NCI-H2107 treated with DMSO at 0.1 percent for 48 hours (cell line): ENCODE results near the gene LCOR.
A peak's percentile ranks its signal among the peaks of the same experiment; 100 is the strongest.

ENCODE experiments used
- DNase-seq: peaks from one replicate; lab custom pipeline; 2025; ENCODE audit not compliant: unreplicated experiment; lab: John Stamatoyannopoulos, UW

Gene LCOR

DNA sequence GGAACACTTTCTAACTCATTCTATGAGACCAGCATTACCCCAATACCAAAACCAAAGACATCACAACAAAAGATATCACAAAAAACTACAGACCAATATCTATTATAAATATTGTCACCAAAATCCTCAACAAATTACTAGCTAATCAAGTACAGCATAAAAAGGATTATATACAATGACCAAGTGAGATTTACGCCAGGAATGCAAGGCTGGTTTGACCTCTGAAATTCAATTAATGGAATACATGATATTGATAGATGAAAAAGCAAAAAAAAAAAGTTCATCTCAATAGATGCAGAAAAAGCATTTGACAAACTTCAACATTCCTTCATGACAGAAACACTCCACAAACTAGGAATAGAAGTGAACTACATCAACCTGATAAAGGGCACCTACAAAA is 175.3 kb downstream of the LCOR start:
- no peak for DNase-seq

DNA sequence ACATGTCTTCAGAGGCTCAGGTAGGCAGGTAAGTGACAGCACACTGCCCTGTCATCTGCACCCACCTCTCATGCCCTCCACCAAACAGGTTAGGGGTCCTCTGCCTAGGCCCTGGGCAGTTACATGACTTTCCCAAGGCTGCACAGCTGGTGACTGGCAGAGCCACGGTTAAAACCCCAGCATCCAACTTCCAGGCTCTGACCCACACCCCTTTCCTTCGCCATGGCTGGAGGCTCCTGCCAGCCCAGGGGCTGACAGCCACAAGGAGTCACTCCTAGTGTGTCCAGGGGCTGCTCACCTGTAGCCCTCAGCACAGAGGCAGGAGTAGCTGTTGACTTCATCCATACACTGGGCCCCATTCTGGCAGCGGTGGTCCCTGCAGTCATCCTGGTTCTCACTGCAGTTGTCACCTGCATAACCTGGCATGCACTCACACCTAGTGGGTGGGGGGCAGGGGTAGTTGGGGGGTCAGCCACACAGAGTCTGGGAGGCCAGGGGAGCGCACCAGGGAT is 178.7 kb downstream of the LCOR start:
- DNase-seq = no peak

DNA sequence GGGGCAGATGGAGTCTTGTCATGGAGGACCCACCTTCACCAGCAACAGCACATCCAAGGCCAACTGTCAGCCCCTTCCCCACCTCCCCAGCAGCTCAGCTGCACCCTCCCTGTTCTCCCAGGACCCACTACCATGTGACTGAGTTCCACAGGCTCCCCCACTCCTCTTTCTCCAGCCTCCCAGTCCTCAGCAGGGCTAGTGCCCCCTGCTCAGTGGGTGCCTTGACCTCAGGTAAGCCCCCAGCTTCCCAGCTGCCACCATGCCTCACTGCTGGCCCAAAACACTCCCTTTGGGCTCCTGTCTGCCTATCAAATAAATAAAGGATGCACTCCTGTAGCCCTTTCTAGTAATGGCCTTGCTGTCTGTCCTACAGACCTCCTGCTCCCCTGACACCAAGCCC is 179.3 kb downstream of the LCOR start:
- DNase-seq = no peak

DNA sequence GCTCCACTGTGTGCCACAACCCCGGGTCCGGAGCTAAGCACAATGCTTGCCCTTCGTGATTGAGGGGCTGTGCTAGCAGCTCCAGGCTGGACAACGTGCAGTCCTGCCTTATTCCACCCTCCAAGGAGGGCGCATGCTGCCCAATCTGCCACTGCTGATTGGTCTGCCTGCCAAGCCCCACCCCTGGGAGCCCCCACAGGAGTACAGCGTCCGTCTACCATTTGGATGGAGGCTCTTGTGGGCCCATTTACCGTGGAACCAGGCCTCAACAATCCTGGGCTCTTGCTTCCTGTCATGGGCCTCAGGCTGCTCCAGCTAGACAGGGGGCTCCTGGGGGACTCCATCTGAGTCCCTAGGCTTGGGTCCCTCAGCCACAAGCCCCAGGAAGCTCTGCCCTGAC is 180.4 kb downstream of the LCOR start:
- no peak for DNase-seq

DNA sequence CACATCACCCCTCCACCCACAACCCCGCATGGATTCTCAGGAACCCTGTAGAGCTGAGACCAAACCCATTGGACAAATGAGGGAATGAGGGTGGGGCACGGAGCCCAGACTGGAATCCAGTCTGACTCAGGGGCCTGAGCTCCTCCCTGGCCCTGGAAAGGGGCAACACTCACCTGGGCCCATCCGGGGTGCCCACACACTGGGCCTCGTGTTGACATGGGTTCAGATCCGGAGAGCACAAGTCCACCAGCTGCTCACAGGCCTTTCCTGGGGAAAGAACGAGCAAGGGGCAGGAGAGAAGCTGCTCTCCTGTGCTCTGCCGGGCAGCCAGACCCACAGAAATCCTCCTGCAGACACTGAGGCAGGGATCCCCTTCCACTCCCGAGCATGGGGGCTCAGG is 181.5 kb downstream of the LCOR start:
- DNase-seq = no peak

DNA sequence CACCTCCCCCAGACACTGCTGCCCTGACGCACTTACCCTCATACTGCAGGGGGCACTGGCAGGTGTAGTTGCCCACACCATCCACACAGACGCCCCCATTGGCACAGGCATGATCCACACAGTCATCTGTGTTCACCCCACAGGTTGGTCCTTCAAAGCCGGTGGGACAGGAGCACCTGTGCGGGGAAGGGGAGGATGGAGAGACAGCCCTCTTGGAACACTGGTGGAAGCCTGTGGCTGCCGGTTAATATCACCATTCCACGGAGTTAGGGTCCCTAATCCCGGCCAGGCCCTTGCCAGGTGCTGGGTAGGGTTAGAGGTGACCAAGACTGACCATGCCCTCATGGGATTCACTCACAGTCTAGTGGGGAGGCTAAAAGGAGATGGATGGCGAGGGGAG is 181.9 kb downstream of the LCOR start:
- DNase-seq = no peak

DNA sequence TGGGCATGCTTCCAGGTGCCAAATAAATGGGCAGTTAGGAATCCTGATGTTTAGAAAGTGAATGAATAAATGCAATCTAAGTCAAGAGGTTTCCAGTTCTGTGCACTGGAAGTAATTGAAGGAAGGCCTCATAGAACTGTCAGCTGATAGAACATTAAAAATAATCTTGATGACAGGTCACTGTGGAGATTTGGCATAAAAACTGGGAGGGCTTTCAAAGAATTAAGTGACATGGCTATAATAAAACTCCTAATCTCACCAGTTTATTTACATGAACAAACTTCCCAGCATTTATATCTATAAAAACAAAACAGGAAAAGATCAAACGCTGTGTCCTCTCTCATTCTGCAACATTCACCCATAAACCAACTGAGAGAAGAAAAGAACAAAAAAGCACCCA is 183.1 kb downstream of the LCOR start:
- DNase-seq = no peak

DNA sequence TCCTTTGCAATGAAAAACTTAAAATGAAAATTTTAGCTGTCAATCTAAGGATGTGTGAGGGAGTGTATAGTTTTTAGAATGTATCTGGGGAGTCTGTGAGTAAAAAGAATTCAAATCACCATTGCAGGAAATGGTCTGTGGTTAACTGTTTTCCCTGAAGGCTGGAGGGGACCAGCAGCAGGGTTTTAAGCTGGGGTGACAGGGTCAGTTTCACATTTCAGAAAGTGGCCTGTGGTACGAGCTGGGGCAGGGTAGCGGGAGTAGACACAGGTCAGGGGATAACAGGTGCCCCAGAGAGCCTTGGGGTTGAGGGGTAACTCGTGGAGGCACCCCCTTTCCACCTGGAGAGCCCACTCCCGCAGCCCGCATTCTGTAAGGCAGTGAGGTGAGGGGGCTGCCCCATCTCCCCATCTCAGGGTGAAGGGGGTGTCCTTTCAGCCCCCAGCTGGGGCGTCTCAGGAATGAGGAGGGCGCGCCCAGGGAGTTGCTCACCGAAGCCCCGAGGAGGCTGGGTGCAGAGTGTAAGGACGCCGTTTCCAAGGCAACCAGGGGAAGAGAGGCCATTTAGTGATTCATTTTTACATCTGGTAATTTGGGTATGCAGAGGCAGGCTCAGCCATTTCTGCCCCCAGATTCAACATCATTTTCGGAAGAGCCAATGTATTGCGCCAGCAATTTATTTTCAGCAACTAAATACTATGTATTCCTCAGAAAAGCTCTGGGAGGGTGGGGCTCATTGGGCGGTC is 184.8 kb downstream of the LCOR start:
- no peak for DNase-seq

DNA sequence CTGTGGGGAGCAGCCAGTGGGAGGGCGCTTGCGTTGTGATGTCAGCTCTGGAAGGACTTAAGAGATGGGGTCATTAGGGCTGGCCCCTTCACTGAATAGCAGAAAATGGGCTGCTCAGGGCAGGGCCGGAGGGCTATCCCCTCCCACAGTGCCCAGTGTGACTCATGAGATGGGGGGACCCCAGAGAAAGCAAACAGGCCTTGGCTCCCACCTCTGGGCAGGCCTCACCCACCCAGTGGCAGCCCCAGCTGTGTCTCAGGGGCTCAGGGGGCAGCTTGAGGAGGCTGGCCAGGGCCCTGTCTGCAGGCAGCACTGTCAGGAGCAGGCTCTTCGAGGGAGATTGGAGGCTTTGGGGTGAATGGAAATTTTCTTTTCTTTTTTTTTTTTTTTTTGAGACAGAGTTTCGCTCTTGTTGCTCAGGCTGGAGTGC is 185.4 kb downstream of the LCOR start:
- no peak for DNase-seq

DNA sequence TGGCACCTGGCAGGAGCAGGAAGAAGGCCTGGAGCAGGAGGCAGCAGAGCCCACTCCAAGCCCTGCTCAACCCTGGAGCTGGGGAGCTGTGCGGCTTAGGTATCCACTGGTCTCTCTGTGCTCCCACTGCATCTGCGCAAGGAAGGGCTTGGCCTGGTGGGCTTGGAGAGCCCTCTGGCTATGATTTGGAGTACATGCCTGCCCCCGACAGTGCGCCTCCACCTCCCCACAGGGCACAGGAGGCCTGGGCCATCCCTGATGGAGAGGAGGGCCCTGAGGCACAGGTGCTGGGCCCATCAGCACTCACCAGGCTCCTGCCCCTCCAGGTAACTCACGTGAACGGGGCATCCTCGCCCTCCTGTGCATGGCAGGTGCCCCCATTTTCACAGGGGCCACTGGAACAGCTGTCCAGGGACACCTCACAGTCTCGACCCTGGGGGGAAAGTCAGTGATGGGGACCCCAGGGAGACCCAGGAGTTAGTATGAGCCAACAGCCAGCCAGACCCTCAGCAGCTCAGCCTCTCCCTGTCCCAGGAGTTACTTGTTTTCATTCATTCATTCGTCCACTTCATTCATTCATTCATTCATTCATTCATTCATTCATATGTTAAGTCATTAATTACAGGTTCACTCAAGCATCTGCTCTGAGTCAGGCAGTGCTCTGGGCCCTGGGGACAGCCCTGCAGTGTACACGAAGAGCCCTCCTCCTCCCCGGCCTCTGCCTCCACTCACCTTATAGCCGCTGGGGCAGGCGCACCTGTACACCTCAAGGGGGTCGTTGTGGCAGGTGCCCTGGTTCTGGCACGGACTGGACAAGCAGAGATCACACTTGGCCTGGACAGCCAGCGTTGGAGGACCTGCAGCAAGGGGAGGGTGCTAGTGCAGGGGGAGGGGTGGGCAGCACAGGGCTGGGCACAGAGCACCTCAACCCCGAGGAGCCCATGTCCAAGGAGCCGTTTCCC is 186.4 kb downstream of the LCOR start:
- no peak for DNase-seq

DNA sequence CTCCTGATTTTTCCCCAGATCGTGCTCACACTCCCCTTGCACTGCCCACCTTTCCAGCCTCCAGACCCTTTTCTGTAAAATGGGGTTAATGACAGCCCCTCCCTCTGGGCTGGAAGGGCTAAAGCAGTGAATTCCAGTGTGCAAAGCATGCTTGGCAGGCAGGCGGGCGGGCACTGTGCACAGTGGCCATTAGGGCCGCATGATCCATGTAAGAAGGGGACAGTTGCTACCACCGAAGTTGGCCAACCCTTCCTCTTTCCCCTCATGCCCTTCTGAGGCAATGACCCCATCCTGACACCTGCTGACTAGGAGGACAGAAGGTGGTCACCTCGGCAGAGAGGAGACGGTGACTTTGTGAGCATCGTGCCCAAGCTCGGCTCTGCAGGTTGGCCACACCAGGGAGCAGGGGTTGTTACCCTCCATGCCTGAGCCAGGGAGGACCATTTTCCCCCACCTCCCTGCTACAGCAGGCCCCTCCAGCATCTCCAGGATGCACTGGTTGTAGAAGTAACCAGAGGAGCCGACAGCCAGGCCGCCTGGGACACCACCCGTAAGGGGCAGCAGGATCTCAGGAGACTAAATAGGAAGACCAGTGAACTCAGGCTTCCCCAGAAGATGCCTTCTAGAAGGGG is 187.2 kb downstream of the LCOR start:
- no peak for DNase-seq

DNA sequence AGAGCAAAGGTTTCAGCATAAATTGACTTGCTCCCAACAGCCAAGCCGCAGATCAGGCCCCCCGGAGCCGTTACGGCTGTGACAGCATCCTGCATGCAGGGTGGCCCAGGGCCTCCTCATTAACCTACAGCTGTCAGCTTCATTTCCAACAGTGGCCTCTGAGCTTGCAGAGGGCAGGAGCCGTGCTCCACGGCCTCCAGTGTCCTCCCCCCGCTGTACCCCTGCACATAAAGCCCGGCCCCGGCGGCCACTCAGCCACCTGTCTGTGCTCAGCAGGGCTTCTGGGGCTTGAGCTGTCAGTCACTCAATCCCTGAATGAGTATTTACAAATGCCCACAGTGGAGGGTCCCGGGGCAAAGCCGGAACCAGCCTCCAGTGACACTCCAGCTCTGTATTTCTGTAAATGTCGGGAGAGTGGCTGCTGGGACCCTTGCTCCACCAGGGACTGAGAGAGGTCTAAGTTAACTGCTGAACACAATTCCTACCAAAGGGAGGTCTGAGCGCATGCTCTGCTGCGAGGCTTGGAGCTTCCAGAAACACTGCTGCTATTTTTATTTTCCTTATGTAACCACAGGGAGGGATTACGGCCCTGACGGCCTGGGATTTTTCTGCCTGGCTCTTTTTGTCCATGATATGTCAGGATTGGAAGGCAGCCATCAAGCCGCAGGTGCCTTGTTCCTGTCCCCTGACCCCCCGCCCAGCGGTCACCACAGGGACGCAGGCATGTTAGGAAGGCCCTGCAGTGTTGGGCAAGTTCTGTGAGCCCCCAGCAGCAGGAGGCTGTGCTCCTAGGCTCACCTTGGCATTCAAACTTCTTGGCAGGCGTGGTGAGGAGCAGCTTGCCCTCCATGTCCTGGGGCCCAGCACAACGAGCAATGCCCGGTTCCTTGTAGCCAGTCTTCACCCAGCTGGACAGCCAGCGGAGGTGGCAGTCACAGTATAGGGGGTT is 188.6 kb downstream of the LCOR start:
- peak; percentile 16 for DNase-seq

DNA sequence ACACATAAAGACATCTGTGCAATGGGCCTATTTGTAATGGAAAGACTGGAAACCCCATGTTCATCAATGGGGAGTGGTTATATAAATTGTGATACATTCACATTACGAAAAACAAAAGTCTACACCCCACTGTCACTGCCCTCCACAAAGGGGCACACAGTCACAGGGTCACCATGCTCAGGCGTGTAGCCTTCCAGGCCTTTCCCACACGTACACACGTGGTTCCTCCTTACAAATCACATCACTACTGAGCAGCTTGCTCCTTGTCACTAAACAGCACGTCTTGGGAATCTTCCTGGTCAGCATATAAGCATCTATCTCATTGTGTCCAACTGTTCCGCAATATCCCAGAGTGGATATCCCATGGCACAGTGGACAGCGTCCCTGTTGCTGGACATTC is 190.5 kb downstream of the LCOR start:
- no peak for DNase-seq

DNA sequence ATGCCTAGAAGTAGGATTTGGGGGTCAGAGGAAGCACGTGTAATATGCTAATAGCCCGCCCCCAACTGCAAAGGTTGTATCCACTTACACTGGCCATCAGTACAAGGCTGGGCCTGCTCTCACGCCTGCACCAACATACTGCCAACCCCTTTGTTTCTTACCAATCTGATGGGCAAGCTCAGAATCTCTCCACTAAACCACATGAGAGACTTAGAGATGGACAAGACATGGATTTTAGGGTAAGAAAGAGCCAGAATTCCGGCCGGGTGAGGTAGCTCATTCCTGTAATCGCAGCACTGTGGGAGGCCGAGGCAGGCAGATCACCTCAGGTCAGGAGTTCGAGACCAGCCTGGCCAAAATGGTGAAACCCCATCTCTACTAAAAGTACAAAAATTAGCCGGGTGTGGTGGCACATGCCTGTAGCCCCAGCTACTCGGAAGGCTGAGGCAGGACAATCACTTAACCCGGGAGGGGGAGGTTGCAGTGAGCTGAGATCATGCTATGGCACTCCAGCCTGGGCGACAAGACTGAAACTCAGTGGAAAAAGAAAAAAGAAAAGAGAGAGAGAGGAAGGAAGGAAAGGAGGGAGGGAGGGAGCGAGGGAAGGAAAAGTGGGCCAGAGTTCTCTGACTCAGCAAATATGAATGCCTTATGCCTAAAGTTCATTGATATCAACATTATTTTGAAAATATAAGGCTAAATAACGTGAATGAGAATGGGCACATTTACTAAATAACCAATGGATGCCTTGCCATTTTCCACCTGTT is 191.5 kb downstream of the LCOR start:
- no peak for DNase-seq

DNA sequence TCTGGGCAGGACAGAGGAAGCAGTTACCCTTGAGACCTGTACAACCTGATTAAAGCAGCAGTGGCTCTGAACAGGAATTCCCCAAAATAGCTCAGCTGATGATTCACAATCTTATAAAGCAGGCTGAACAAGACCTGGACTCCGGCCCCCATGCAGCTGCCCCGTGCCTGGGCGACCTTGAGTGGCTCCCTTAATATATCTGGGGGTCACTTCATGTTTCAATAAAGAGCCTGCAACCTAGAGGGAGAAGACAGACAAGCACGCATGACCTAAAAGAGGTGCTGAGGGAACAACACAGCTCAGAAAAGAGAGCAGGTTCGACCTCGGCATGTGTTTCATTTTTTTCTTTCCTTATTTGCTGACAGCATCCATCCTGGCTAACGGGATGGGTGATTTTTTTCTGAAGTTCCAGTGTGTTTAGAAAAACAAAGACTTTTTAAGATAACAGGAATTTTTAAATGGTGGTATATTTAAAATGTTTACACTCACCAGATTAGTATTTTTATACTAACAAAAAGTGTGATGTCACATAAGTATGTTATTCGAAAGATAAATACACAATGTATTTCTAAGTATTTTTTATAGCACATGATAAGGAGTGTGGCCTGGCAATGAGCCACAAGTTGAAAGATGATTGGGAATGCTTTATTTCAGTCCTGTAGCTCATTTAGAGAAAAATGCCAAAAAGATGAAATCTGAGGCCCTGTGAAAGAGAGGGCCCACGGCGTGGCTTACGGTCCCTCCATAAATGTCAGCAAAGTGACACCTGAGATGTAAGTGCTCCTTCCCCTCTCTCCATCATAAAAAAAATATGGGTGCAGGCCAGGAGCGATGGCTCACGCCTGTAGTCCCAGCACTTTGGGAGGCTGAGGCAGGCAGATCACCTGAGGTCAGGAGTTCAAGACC is 192.3 kb downstream of the LCOR start:
- no peak for DNase-seq

DNA sequence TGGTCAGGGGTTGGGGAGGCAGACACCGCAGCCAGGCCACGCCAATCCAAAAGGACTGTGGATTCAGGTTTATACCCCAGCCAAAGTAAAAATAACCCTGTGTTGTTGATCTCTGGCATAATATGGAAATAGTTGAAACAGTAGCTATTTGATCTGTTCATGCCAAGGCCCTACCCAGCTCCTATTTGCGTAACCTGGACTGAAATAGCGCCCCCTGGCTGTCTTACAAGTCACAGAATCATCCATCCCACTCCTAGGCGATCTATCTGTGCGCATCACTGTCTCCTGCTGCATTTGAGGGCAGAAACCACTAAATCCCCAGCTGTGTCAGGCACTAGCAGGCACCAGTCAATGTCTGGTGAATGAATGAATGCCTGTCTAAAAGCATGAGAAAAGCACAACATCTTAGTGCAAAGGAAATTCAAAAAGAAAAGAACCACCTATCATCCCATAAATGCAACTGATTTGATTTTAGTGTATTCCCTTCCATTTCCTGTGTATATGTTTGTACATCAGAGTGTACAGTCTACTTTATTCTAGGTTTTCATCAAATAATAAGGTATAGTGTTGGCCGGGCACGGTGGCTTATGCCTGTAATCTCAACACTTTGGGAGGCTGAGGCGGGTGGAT is 193.6 kb downstream of the LCOR start:
- peak; percentile 0 for DNase-seq

DNA sequence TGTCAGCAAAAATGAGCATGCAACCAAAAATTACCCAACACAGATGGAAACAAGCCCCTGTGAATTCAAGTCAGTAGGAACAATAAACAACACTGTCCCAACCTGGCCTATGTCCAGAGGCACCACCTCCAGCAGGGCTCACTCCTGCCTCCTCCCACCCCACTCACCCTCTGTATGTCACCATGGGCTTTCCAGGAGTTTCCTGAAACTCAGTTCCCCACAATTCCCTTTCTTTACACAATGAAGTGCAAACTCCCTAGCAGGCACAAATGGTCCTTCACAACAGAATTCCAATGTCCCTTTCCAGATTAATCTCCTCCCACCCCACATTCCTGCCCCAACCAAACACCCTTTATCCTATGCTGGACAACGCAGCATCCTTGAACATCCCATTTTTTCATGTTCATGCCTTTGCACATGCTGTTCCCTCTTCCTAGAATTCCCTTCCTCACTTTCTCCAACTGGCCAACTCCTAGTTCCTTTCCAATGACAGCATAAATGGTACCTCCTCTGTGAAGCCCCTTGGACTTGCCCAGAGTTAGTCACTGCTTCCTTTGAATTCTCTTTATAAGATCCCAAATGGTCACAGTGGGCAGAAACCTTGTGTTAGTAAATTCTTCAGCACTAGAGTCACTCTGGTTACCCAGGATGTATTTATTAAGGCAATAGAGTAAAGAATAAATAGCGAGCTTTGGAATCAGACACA is 196.2 kb downstream of the LCOR start:
- DNase-seq = no peak

DNA sequence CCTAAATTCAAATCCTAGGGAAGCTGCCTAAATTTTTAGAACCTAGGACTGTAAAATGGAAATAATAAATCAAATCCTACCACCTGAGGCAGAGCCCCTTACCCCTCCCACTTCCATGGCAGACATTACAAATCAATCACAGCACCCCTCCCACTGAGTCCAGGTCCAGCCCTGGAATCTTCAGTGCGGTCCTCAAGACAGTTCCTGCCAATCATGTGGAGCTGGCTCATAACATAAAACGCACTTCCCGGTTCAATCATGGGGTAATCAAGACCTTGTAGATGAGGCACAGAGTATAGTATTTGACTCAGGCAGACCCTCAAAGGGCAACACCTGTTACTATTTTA is 196.7 kb downstream of the LCOR start:
- no peak for DNase-seq
